ENCODE results near the gene LRRC75B. TPM values are rescaled to one million over a fixed set of nuclear protein-coding genes. Genes with fewer than 3 reads are reported as not detected.
A peak's percentile ranks its signal among the peaks of the same experiment; 100 is the strongest.

Gene LRRC75B
- total and polyA plus RNA-seq, 2 of the 13 experiments (the other 11 are each of a cell fraction or from before 2014, with no cell fraction given): 11.8 to 34.8 TPM

DNA sequence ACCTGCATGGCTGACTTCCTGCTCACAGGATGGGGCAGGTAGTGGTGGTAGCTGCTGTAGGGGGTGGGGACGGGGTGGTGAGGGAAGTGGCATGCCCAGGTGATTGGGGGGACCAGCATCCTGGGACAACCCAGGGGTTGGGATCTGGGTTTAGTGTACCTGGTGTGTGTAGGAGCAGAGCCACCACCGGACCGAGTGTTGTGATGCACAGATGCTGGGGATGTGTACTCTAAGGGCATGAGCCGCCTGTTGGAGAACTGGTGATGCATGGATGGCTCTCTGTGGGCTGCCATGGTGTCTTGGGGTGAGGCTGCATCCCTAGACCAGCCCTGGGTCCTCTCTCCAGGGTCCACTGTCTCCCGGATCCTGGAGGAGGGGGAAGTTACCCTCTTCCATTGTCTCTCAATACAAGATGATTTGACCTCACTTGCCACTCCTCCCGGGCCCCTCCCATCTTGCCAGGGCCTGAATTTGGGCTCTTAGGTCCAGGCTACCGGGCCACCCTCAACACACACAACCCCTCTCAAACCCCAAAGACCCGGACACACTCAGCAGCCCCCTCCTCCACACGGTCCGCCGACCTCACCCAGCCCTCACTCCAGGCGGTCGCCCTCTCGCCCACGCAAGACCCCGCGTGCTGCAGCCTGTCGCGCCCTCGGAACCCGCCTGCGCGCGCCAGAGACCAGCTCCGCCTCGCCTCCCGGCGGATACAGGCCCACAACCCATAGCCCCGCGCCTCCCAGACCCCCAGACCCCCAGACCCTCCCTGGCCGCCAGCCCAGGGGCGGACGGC, 619 bp downstream of the LRRC75B start (continued):
- TF ChIP-seq, protein P1, sequence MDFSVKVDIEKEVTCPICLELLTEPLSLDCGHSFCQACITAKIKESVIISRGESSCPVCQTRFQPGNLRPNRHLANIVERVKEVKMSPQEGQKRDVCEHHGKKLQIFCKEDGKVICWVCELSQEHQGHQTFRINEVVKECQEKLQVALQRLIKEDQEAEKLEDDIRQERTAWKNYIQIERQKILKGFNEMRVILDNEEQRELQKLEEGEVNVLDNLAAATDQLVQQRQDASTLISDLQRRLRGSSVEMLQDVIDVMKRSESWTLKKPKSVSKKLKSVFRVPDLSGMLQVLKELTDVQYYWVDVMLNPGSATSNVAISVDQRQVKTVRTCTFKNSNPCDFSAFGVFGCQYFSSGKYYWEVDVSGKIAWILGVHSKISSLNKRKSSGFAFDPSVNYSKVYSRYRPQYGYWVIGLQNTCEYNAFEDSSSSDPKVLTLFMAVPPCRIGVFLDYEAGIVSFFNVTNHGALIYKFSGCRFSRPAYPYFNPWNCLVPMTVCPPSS (IDR thresholded peaks at IDR 0.05): no peak
- no peak for TF ChIP-seq SAFB2 (CRISPR knock-in tag; IDR thresholded peaks at IDR 0.05; ENCODE audit: borderline replicate concordance, low read depth)
- TF ChIP-seq ZNF383 (CRISPR knock-in tag; IDR thresholded peaks at IDR 0.05; ENCODE audit: borderline replicate concordance): no peak
- TF ChIP-seq ELF3 (CRISPR knock-in tag; IDR thresholded peaks at IDR 0.05): no peak
- TF ChIP-seq NFKBIZ (CRISPR knock-in tag; IDR thresholded peaks at IDR 0.05): no peak
- TF ChIP-seq, protein P2, sequence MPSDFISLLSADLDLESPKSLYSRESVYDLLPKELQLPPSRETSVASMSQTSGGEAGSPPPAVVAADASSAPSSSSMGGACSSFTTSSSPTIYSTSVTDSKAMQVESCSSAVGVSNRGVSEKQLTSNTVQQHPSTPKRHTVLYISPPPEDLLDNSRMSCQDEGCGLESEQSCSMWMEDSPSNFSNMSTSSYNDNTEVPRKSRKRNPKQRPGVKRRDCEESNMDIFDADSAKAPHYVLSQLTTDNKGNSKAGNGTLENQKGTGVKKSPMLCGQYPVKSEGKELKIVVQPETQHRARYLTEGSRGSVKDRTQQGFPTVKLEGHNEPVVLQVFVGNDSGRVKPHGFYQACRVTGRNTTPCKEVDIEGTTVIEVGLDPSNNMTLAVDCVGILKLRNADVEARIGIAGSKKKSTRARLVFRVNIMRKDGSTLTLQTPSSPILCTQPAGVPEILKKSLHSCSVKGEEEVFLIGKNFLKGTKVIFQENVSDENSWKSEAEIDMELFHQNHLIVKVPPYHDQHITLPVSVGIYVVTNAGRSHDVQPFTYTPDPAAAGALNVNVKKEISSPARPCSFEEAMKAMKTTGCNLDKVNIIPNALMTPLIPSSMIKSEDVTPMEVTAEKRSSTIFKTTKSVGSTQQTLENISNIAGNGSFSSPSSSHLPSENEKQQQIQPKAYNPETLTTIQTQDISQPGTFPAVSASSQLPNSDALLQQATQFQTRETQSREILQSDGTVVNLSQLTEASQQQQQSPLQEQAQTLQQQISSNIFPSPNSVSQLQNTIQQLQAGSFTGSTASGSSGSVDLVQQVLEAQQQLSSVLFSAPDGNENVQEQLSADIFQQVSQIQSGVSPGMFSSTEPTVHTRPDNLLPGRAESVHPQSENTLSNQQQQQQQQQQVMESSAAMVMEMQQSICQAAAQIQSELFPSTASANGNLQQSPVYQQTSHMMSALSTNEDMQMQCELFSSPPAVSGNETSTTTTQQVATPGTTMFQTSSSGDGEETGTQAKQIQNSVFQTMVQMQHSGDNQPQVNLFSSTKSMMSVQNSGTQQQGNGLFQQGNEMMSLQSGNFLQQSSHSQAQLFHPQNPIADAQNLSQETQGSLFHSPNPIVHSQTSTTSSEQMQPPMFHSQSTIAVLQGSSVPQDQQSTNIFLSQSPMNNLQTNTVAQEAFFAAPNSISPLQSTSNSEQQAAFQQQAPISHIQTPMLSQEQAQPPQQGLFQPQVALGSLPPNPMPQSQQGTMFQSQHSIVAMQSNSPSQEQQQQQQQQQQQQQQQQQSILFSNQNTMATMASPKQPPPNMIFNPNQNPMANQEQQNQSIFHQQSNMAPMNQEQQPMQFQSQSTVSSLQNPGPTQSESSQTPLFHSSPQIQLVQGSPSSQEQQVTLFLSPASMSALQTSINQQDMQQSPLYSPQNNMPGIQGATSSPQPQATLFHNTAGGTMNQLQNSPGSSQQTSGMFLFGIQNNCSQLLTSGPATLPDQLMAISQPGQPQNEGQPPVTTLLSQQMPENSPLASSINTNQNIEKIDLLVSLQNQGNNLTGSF (CRISPR knock-in tag; IDR thresholded peaks at IDR 0.05): no peak
- TF ChIP-seq, protein P3, sequence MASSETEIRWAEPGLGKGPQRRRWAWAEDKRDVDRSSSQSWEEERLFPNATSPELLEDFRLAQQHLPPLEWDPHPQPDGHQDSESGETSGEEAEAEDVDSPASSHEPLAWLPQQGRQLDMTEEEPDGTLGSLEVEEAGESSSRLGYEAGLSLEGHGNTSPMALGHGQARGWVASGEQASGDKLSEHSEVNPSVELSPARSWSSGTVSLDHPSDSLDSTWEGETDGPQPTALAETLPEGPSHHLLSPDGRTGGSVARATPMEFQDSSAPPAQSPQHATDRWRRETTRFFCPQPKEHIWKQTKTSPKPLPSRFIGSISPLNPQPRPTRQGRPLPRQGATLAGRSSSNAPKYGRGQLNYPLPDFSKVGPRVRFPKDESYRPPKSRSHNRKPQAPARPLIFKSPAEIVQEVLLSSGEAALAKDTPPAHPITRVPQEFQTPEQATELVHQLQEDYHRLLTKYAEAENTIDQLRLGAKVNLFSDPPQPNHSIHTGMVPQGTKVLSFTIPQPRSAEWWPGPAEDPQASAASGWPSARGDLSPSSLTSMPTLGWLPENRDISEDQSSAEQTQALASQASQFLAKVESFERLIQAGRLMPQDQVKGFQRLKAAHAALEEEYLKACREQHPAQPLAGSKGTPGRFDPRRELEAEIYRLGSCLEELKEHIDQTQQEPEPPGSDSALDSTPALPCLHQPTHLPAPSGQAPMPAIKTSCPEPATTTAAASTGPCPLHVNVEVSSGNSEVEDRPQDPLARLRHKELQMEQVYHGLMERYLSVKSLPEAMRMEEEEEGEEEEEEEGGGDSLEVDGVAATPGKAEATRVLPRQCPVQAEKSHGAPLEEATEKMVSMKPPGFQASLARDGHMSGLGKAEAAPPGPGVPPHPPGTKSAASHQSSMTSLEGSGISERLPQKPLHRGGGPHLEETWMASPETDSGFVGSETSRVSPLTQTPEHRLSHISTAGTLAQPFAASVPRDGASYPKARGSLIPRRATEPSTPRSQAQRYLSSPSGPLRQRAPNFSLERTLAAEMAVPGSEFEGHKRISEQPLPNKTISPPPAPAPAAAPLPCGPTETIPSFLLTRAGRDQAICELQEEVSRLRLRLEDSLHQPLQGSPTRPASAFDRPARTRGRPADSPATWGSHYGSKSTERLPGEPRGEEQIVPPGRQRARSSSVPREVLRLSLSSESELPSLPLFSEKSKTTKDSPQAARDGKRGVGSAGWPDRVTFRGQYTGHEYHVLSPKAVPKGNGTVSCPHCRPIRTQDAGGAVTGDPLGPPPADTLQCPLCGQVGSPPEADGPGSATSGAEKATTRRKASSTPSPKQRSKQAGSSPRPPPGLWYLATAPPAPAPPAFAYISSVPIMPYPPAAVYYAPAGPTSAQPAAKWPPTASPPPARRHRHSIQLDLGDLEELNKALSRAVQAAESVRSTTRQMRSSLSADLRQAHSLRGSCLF (CRISPR knock-in tag; IDR thresholded peaks at IDR 0.05; ENCODE audit: borderline replicate concordance): no peak
- TF ChIP-seq ZNF446 (CRISPR knock-in tag; IDR thresholded peaks at IDR 0.05): 0 out of 2 replicates have a peak, but pooled peaks have one; percentile 51
- TF ChIP-seq ZNF841 (CRISPR knock-in tag; IDR thresholded peaks at IDR 0.05; ENCODE audit: borderline replicate concordance): no peak
- no peak for TF ChIP-seq MTF2 (CRISPR knock-in tag; IDR thresholded peaks at IDR 0.05; ENCODE audit: borderline replicate concordance)
- TF ChIP-seq, protein P4, sequence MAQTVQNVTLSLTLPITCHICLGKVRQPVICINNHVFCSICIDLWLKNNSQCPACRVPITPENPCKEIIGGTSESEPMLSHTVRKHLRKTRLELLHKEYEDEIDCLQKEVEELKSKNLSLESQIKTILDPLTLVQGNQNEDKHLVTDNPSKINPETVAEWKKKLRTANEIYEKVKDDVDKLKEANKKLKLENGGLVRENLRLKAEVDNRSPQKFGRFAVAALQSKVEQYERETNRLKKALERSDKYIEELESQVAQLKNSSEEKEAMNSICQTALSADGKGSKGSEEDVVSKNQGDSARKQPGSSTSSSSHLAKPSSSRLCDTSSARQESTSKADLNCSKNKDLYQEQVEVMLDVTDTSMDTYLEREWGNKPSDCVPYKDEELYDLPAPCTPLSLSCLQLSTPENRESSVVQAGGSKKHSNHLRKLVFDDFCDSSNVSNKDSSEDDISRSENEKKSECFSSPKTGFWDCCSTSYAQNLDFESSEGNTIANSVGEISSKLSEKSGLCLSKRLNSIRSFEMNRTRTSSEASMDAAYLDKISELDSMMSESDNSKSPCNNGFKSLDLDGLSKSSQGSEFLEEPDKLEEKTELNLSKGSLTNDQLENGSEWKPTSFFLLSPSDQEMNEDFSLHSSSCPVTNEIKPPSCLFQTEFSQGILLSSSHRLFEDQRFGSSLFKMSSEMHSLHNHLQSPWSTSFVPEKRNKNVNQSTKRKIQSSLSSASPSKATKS (CRISPR knock-in tag; IDR thresholded peaks at IDR 0.05): no peak
- no peak for TF ChIP-seq GABPA (IDR thresholded peaks at IDR 0.05; ENCODE audit: low read depth, low read length)
- TF ChIP-seq GABPA (CRISPR knock-in tag; IDR thresholded peaks at IDR 0.05; ENCODE audit: low read depth): no peak
- no peak for TF ChIP-seq ELF4 (CRISPR knock-in tag; IDR thresholded peaks at IDR 0.05; ENCODE audit: borderline replicate concordance)
- TF ChIP-seq ZNF17 (CRISPR knock-in tag; IDR thresholded peaks at IDR 0.05): no peak
- TF ChIP-seq ZNF30 (CRISPR knock-in tag; IDR thresholded peaks at IDR 0.05): no peak

Data from HepG2 (cell line).